Measurements from ENCODE around the gene EIF4A2.

Gene EIF4A2

GRCh38 chr3:186828340-186828739 lies 45.0 kb downstream of the EIF4A2 start:
- no peaks in the 10 kb centered on the region for H3K9me3 ChIP-seq (ENCODE audit: control insufficient read depth in 2 of 2, low read length in 2 of 2)
- no peak overlapping the region for H3K4me3 ChIP-seq (ENCODE audit: low read length in 2 of 2)
- H3K27me3 ChIP-seq (ENCODE audit: control insufficient read depth in 2 of 2, insufficient read depth in 2 of 2, low read length in 2 of 2): peaks cover 42 to 62% of the 10 kb centered on the region in 2 donors
- H3K9ac ChIP-seq (ENCODE audit: low read depth in 1 of 2, low read length in 2 of 2): no peak overlapping the region
- H3K4me1 ChIP-seq (ENCODE audit: control insufficient read depth in 2 of 2, insufficient read depth in 2 of 2, low read length in 2 of 2): peaks cover 3 to 9% of the 10 kb centered on the region in 2 donors
- H3K36me3 ChIP-seq (ENCODE audit: control insufficient read depth in 2 of 2, insufficient read depth in 2 of 2, low read length in 2 of 2): no peaks in the 10 kb centered on the region
- no peak overlapping the region for H3K27ac ChIP-seq (ENCODE audit: low read depth in 2 of 2, low read length in 2 of 2)

GRCh38 chr3:186831798-186832197 lies 48.4 kb downstream of the EIF4A2 start:
- Histone ChIP-seq H3K27ac (ENCODE audit: low read depth in 2 of 2, low read length in 2 of 2) (no peak overlapping the region), H3K27me3 (ENCODE audit: control insufficient read depth in 2 of 2, insufficient read depth in 2 of 2, low read length in 2 of 2) (peaks cover 19 to 33% of the 10 kb centered on the region in 2 donors), H3K9ac (ENCODE audit: low read depth in 1 of 2, low read length in 2 of 2) (no peak overlapping the region), H3K4me3 (ENCODE audit: low read length in 2 of 2) (no peak overlapping the region), H3K4me1 (ENCODE audit: control insufficient read depth in 2 of 2, insufficient read depth in 2 of 2, low read length in 2 of 2) (peaks cover 3% of the 10 kb centered on the region in 2 donors), H3K9me3 (ENCODE audit: control insufficient read depth in 2 of 2, low read length in 2 of 2) (no peaks in the 10 kb centered on the region), H3K36me3 (ENCODE audit: control insufficient read depth in 2 of 2, insufficient read depth in 2 of 2, low read length in 2 of 2) (no peaks in the 10 kb centered on the region)

GRCh38 chr3:186832276-186832675 lies 48.9 kb downstream of the EIF4A2 start:
- Histone ChIP-seq H3K4me1 (ENCODE audit: control insufficient read depth in 2 of 2, insufficient read depth in 2 of 2, low read length in 2 of 2) (peaks cover 3% of the 10 kb centered on the region in 2 donors), H3K9me3 (ENCODE audit: control insufficient read depth in 2 of 2, low read length in 2 of 2) (no peaks in the 10 kb centered on the region), H3K4me3 (ENCODE audit: low read length in 2 of 2) (no peak overlapping the region), H3K27ac (ENCODE audit: low read depth in 2 of 2, low read length in 2 of 2) (no peak overlapping the region), H3K36me3 (ENCODE audit: control insufficient read depth in 2 of 2, insufficient read depth in 2 of 2, low read length in 2 of 2) (no peaks in the 10 kb centered on the region), H3K9ac (ENCODE audit: low read depth in 1 of 2, low read length in 2 of 2) (no peak overlapping the region), H3K27me3 (ENCODE audit: control insufficient read depth in 2 of 2, insufficient read depth in 2 of 2, low read length in 2 of 2) (peaks cover 19 to 33% of the 10 kb centered on the region in 2 donors)
